ENCODE measurements around the gene MTERF1.
"Not testable (repeated sequence)": the region's sequence is repeated elsewhere in the genome, so short reads cannot be mapped to it uniquely, and the experiment has no call there.

The MTERF1 gene, protein sequence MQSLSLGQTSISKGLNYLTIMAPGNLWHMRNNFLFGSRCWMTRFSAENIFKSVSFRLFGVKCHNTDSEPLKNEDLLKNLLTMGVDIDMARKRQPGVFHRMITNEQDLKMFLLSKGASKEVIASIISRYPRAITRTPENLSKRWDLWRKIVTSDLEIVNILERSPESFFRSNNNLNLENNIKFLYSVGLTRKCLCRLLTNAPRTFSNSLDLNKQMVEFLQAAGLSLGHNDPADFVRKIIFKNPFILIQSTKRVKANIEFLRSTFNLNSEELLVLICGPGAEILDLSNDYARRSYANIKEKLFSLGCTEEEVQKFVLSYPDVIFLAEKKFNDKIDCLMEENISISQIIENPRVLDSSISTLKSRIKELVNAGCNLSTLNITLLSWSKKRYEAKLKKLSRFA

DNA sequence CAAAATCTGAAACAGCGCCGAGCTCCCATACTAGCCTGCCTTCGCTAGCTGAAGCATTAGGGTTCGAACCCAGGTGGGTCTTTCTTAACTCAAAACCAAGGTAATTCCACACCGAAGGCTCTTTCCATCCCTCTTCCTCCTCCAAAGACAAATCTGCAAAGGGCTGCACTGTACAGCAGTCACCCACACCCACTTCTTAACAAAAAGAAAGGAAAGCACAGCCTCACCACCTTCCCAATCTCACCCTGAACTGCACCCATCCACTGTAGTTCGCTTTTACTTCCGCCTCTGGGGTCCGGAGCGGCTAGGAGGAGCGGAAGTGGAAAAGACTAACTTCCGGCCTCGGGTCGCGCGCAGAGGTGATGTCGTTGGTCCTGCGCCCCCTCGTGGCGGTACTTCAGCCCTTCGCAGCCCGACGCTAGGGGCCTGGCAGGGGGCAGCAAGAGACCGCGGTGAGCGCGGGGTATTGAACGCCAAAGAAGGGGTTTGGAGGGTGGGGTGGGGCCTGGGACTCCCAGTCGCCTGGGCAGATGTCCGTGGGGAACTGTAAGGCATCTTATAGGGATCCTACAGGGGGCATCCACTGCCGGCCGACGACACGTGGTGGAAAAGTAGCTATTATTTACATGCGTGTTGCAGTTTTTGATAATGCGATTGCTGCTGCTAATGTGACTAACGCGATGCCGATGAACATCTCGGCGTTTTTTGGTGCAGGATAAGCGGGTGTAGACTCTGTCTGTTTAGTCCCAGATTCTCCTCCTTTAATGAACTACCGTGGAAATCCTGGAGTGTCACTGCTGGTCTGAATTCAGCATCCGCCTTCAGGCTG lies at the start of gene MTERF1:
MTERF1 (minus strand) TSS at position 290 of the 829 bp plus-strand sequence. CDS start 619 bp downstream, outside the sequence.
- peak; percentile 88 to 94 (median 90) for DNase-seq

DNA sequence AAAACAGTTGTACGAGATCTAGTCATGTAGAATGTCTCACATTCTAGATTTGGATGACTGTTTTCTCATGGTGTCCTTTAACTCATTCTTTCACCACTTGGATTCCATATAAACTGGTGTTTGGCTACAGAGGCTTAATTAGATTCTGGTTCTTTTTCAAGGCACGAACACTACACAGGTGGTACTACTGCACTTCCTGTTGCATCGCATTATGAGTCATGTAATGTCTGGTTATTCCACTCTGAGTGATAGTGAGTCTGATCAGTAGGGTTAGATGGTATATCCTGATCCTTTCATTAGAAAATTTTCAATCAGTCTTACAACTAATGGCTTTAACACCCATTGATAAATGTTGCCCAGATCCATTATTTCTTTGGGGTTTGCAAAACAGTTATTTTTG lies 49.0 kb upstream of the MTERF1 start:
- DNase-seq = no peak

DNA sequence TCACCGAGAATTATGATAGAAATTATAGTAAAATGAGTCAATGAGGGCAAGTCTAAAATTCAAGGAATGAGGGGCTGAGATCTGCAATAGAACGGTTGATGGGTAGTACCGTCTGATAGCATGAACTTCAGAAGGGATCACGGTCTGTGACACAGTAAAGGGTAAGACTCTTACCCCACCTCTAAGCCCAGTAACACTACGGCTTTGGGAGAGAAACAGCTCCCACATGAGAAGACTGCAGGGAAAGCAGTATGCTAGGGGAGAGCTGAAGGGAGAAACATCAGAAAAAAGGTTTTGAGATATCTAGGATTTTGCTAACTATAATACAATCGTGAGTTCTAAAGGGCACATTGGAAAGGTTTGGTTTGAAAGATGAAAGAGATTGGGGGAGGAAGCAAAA lies 47.4 kb upstream of the MTERF1 start:
- DNase-seq = no peak

DNA sequence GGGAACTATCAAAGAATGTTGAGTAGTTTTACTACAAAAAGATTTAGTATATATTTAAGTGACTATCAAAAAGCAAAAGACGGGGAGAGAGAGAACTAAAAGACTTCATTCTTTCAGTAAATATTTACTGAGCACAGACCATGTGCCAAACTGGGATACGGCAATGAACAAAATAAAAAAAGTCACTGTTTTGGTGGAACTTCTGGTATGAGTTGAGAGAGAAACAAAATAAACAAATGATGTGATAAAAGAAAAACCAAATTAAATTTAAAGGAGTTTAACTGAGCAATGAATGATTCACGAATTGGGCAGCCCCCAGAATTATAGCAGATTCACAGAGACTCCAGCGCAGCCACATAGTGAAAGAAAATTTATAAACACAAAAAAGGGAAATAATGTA lies 42.4 kb upstream of the MTERF1 start:
- no peak for DNase-seq

DNA sequence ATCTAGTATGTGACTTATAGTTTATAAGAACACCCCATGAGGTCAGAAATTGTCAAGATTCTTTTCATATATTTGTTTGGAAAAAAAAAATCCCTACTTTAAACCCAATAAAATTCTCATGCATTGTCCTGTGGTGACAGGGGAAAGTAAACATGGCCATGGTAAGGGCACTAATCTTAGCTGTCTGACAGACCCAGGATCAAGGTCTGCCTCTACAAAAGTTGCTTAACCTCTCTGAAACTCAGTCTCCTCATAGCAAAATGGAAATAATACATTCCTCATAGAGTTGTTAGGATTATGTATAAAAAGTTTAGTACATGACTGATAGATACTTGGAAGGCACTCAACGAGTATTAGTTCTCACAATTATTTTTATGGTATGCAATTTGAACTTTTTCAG lies 37.9 kb upstream of the MTERF1 start:
- no peak for DNase-seq

DNA sequence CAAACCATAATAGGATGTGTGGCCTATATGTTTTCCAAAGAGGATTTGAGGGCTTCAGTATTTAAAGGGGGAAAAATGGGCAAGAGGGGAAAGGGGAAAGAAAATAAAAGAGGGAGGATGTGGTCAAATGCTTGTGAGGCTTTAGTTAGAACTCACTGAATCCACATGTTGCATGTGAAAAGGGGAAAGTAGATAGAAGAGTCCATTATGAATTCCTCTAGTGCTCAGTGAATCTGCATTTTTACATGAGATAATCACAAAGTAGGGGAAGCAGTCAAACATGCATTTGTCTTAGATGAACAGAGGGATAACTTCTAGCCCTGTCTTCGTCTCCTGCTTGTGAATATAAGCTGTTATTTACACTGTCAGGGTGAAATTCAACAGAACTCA lies 35.5 kb upstream of the MTERF1 start:
- DNase-seq = no peak

DNA sequence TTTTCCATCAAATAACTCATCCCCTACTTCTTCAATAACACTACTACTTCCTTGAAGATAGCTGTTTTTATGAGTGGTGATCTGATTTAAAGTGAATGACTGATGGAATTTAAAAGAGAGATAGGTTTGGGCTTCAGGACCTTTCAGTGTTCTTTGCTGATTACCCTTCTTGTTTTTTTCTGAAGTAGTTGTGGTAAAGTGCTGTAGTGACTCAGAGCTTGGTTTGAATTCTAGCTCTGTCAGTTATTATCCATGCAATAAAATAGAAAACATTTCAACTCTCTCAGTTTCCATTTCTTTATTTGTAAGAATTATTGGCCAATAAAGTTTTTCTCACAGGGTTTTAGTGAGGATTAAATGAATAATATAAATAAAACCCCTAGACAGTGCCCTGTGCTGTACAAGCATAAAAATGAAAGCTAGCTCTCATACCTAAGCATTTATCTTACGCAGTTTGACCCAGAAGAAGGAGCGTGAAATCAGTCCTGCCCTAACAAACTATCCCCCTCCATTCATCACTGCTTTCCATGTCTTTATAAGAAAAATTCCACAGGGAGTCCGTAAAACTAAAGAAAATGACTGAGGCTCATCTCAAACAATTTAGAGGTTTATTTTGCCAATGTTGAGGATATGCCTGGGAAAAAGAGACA lies 35.0 kb upstream of the MTERF1 start:
- DNase-seq = no peak

DNA sequence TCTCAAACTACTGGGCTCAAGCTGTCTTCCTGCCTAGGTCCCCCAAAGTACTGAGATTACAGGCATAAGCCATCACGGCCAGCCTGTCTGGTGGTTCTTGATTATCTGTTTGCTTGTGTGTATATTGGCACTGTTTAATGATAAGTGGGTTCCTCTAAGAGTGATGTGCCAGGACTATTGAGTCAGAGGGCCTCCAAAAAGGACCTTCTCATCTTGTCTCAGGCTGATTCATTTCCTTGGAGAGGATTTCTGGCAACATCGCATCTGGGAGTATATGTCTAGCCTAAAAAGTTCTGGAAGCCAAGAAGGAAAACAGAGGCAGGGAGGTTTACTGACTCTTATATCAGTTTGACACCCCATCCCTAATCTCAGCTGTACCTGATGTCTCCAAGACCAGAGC lies 33.1 kb upstream of the MTERF1 start:
- no peak for DNase-seq

DNA sequence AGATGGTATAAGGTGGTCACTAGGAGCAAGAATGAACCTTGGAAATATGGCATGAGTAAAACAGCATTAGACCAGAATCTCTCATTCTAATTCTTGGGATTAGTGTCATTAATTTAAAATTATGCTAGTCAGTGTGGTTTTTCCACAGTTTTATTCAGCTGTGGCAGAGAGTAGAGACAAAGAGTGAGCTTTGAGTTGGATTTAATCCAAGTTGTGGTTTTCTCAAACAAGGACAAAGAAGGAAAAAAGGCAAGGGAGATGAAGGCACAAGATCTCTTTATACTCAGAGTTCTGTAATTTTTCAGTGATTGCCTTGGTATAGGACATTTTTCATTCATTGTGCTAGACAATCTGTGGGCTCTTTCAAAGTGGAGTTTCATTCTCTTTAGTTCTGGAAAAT lies 32.0 kb upstream of the MTERF1 start:
- no peak for DNase-seq

DNA sequence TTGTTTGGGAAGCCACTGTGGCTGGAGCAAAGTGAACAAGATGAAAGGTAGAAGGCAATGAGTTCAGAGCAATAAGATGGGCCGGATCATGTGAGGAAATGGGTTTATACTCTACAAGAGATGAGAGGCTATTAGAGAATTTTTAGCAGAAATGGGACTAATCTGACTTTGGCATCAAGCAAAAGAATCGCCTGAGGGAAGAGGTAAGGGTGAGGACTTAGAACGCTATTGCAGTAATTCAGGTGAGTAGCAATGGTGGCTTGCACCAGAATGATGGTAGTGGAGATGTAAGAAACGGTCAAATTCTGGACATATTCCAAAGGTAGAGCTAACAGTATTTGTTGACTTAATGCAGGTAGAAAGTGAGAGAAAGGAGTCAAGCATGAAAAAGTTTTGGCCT lies 30.6 kb upstream of the MTERF1 start:
- DNase-seq = no peak

DNA sequence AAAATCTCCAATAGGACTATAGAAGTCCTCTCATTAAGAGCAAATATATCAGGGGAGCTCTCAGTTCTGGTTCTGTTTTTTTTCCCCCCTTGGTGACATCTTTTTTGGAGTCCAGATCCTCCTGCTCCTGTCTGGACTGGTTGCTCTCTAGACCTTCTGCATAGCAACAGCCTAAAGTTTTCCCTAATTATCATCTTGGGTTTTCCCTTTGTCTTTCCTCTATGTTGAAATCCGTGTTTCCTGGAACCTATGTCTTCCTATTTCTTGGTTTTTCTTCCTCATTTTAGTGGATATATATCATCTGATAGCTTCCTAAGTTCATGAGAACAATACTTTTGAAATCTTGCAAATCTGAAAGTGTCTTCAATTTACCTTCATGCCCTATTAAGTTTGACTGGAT lies 29.7 kb upstream of the MTERF1 start:
- no peak for DNase-seq

DNA sequence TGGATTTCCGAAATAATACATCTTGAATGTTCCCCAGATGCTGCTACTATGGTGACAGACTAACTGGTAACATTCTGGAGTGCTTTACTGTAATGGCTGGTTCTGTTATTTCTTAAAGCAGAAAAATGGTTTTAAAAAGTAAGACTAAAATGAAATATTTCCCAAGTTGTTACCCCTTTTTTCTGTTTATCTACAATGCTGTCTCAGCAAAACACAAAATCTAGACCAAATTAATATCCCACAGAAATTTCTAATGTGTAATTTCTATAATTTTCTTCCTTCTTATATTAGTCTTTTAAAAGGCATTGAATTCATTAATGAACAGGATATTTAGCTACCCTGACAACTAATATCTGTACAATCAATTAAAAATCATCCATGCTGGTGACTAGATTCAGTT lies 19.1 kb upstream of the MTERF1 start:
- no peak for DNase-seq

DNA sequence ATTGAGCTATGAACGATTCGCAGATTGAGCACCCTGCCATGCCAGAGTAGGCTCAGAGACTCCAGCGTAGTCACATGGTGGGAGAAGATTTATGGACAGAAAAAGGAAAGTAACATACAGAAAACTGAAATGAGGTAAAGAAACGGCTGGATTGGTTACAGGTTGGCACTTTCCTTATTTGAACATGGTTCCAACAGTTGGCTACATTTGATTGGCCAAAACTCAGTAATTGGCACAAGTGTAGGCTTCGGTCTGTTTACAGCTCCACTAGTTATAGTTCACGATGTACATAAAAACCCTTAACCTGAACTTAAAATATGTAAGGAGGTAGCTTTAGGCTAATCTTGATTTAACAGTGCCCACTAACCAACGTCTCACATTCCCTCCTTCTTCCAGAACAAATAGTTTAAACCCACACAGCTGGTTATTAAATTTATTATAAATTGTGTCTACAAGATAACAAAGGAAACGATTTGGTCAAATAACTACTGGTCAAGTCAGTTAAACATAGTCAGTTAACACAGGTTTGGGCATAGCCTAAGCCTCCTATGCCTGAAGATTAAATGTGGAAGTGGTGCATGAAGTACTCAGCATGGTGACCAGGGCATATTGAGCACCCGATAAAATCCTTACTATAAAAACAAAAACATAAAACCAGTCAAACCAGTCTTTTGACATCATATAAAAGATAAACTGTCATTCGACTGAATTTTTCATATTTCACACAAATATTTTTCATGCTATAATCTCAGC lies 17.9 kb upstream of the MTERF1 start:
- no peak for DNase-seq

DNA sequence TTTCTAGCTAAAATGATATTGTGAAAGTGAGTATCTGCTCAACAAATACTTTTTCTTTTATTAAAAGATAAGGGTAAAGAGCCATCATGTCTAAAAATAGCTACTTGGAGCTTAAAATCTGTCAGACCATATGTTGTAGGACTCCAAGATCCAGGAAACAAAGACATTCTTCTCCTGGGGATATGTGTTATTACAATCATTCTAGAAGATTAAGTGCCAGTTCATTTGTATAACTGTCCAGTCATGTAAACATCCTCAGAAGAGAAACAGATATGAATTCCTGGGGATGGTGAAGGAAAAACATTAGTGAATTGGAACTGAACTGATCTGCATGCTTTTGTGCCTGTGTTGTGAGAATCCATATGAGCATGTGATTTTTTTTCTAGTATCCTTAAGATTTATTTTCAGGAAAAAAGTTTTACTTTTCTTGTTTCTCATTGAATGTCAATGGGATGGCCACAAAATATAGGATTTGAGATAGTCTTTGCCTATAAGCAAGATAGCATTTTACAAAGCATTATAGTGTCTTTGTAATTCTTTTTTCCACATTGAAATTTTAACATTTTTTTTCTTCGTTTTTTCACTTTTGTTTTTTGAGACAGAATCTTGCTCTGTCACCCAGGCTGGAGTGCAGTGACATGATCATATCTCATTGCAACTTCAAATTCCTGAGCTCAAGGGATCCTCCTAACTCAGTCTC lies 14.4 kb upstream of the MTERF1 start:
- no peak for DNase-seq

DNA sequence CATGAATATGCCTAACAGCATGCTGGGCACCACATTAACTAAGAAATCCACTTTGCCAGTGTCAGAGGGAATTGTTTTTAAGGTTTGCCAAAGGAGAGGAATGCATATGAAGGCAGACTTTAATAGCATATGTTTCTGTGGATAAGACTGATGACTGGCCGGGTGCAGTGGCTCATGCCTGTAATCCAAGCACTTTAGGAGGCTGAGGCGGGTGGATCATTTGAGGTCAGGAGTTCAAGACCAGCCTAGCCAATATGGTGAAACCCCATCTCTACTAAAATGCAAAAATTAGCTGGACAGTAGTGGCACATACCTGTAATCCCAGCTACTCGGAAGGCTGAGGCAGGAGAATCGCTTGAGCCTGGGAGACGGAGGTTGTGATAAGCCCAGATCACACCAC lies 13.2 kb upstream of the MTERF1 start:
- not testable (repeated sequence) for DNase-seq

DNA sequence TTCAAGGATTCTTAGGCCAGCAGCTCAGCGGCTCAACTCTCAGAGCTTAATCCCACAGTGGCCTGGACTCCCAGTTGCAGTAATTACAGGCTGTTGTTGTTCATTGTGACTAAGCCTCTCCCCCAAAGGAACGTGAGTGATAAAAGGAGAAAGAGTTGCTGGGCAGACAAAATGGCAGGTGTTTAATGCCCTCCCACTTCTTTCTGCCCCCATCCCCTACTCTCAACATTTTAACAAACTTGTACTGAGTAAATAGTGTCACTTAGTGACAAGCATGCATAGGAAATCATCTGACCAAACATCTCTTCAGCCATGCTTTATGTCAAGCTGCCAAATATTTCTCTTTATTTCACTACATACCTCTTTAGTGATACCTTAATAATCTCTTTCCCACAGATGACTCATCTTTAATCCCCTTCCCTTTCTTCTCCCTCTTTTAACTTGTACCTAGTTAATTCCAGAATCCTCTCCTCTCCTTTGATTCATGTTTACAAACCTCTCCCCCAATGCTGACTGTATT lies 12.4 kb upstream of the MTERF1 start:
- no peak for DNase-seq

DNA sequence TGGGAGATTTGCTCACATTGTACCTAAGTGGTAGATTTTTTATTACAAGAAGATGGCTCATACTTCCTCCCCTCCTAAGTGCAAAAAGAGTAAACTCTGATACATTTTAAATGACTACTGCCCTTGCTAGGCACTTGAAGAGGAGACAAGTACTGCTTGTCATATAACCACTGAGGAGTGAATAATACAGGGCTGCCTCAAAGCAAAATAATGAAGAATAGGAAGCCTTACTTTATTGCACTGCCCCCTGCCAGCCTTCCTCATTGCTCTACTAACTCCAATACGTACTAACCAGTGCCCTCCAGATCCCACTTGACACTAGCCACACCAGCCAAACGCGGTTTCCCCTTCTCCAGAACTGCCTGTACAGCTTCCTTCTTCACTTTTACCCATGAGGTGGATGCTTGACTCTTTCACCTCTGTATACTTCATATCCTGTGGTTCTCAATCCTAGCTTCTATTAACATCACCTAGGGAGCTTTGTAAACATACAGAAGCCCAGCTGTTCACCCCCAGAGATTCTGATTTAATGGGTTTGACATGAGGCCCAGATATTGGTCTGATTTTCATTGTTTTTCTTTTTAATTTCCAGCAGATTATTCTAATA lies 11.7 kb upstream of the MTERF1 start:
- DNase-seq = no peak

DNA sequence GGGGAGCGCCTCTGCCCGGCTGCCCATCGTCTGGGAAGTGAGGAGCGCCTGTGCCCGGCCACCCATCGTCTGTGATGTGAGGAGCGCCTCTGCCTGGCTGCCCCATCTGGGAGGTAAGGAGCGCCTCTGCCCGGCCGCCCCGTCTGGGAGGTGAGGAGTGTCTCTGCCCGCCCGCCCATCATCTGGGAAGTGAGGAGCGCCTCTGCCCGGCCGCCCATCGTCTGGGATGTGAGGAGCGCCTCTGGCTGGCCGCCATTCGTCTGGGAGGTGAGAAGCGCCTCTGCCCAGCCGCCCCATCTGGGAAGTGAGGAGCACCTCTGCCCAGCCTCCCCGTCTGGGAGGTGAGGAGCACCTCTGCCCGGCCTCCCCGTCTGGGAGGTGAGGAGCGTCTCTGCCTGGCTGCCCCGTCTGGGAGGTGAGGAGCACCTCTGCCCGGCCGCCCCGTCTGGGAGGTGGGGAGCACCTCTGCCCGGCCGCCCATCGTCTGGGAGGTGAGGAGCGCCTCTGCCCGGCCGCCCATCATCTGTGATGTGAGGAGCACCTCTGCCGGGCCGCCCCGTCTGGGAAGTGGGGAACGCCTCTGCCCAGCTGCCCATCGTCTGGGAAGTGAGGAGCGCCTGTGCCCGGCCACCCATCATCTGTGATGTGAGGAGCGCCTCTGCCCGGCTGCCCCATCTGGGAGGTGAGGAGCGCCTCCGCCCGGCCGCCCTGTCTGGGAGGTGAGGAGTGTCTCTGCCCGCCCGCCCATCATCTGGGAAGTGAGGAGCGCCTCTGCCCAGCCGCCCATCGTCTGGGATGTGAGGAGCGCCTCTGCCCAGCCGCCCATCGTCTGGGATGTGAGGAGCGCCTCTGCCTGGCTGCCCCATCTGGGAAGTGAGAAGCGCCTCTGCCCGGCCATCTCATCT lies 8.0 kb upstream of the MTERF1 start:
- not testable (repeated sequence) for DNase-seq

DNA sequence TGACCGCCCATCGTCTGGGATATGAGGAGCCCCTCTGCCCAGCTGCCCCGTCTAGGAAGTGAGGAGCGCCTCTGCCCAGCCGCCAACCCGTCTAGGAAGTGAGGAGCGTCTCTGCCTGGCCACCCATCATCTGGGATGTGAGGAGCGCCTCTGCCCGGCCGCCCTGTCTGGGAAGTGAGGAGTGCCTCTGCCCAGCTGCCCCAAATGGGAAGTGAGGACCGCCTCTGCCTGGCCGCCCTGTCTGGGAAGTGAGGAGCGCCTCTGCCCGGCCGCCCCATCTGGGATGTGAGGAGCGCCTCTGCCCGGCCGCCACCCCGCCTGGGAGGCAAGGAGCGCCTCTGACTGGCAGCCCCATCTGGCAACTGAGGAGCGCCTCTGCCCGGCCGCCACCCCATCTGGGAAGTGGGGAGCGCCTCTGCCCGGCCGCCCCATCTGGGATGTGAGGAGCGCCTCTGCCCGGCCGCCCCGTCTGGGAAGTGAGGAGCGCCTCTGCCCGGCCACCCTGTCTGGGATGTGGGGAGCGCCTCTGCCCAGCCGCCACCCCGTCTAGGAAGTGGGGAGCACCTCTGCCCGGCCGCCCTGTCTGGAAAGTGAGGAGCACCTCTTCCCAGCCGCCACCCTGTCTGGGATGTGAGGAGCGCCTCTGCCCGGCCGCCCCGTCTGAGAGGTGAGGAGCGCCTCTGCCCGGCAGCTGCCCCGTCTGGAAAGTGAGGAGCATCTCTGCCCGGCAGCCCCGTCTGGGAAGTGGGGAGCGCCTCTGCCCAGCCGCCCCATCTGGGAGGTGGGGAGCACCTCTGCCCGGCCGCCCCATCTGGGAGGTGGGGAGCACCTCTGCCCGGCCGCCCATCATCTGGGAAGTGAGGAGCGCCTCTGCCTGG lies 7.1 kb upstream of the MTERF1 start:
- not testable (repeated sequence) for DNase-seq

All from activated CD4-positive, CD25-positive, alpha-beta regulatory T cell (primary cell).